HCT116 (cell line): Measurements from ENCODE around the gene IFITM5. TPM values are rescaled to one million over a fixed set of nuclear protein-coding genes. Genes with fewer than 3 reads are reported as not detected.
"Not testable (repeated sequence)": the region's sequence is repeated elsewhere in the genome, so short reads cannot be mapped to it uniquely, and the experiment has no call there.

Experiments used
- ATAC-seq: fragments of 200-7000 bp; cut with Tn5 transposase; 2 replicates; pipeline ENCODE4 v1.9.1; 2020; ENCODE audit warnings: mild to moderate bottlenecking, moderate library complexity
- BruUV-seq: library from RNA; stranded (reverse); fragments of 400-500 nt; replicated peaks from 2 replicates; lab custom pipeline; 2021; lab: Mats Ljungman, UMichigan
- CTCF ChIA-PET: fragments of 300-600 bp; sonication (Branson Sonifier 250); formaldehyde crosslinking; loops from one replicate; lab custom pipeline; 2021; ENCODE audit warnings: antibody characterized with exemption; lab: Charles Lee
- POLR2A ChIA-PET: fragments of 300-600, 350-600 bp; sonication (Branson Sonifier 250); formaldehyde crosslinking; loops from one replicate; lab custom pipeline; 2021; ENCODE audit warnings: antibody characterized with exemption; lab: Charles Lee
- RAD21 ChIA-PET, 2 experiments: fragments of 300-600 bp; sonication (Branson Sonifier 250); formaldehyde crosslinking; loops; one replicate each; lab custom pipeline; 2023; ENCODE audit warnings: low total read pairs in 2 of 2; ENCODE audit not compliant: uncharacterized antibody in 2 of 2, unreplicated experiment in 2 of 2, low non-redundant PET in 1 of 2; lab: Charles Lee
- DNase-seq: peaks from one replicate; pipeline ENCODE4 v3.0.0-alpha.2; 2010; ENCODE audit warnings: low read depth, low spot score
- H2AFZ ChIP-seq: fragments of 200-600 bp; shearing (Covaris generic), sonication (generic); 2 replicates; pipeline ENCODE4 v1.6.1; 2017; ENCODE audit warnings: low read depth, mixed run types, mixed read lengths, antibody characterized with exemption, low read length; ENCODE audit not compliant: poor library complexity, severe bottlenecking
- H3K27ac ChIP-seq: 2 replicates; pipeline ENCODE4 v1.5.1; 2012; ENCODE audit warnings: low read depth, low read length
- H3K27me3 ChIP-seq: fragments of 200-600 bp; sonication (generic); 2 replicates; pipeline ENCODE4 v1.6.1; 2016; ENCODE audit warnings: mixed run types, low read length, mixed read lengths; ENCODE audit not compliant: insufficient read depth
- H3K36me3 ChIP-seq, 2 experiments: fragments of 200-500 bp in 1 of 2; fragments of 200-600 bp in 1 of 2; sonication (Bioruptor generic) in 1 of 2; sonication (generic) in 1 of 2; 2 replicates each; pipeline versions ENCODE4 v1.5.1 to v1.6.1; 2014 to 2016; ENCODE audit warnings: low read length in 2 of 2, inconsistent platforms in 1 of 2, mixed read lengths in 1 of 2, mixed run types in 1 of 2; ENCODE audit not compliant: insufficient read depth in 2 of 2, control insufficient read depth in 1 of 2
- H3K4me1 ChIP-seq, 2 experiments: fragments of 200-600 bp in 1 of 2; sonication (generic) in 1 of 2; 2 replicates each; pipeline versions ENCODE4 v1.5.1 to v1.6.1; 2012 to 2017; ENCODE audit warnings: low read length in 2 of 2, inconsistent platforms in 1 of 2, mild to moderate bottlenecking in 1 of 2, mixed read lengths in 1 of 2, mixed run types in 1 of 2, moderate library complexity in 1 of 2; ENCODE audit not compliant: insufficient read depth in 2 of 2, control insufficient read depth in 1 of 2
- H3K4me2 ChIP-seq: fragments of 200-600 bp; sonication (generic); 2 replicates; pipeline ENCODE4 v1.6.1; 2017; ENCODE audit warnings: mixed run types, low read length, mixed read lengths
- H3K4me3 ChIP-seq, 2 experiments: fragments of 200-600 bp in 1 of 2; sonication (generic) in 1 of 2; replicated peaks in 1 of 2; 2 replicates each; pipeline ENCODE4 v1.5.1; 2011 to 2016; ENCODE audit warnings: low read length in 2 of 2, control low read depth in 1 of 2, low read depth in 1 of 2, mild to moderate bottlenecking in 1 of 2, mixed read lengths in 1 of 2, mixed run types in 1 of 2
- H3K79me2 ChIP-seq: fragments of 200-600 bp; sonication (generic); 2 replicates; pipeline ENCODE4 v1.6.1; 2017; ENCODE audit warnings: mild to moderate bottlenecking, mixed run types, low read length, moderate library complexity, mixed read lengths; ENCODE audit not compliant: insufficient read depth
- H3K9ac ChIP-seq: fragments of 200-600 bp; sonication (generic); 2 replicates; pipeline ENCODE4 v1.6.1; 2016; ENCODE audit warnings: low read length, mixed read lengths
- H3K9me2 ChIP-seq: fragments of 200-600 bp; sonication (generic), shearing (Covaris generic); 2 replicates; pipeline ENCODE4 v1.6.1; 2017; ENCODE audit warnings: mixed run types, mild to moderate bottlenecking, moderate library complexity; ENCODE audit not compliant: insufficient read depth
- H3K9me3 ChIP-seq, 2 experiments: fragments of 200-500 bp in 1 of 2; fragments of 200-600 bp in 1 of 2; sonication (Bioruptor generic) in 1 of 2; sonication (generic) in 1 of 2; 2 replicates each; pipeline ENCODE4 v1.6.1; 2014 to 2017; ENCODE audit warnings: low read length in 2 of 2, mixed read lengths in 2 of 2, inconsistent platforms in 1 of 2, low read depth in 1 of 2, mild to moderate bottlenecking in 1 of 2, mixed run types in 1 of 2, moderate library complexity in 1 of 2; ENCODE audit not compliant: control insufficient read depth in 1 of 2, insufficient read depth in 1 of 2
- H4K20me1 ChIP-seq: fragments of 200-600 bp; sonication (generic), shearing (Covaris generic); 2 replicates; pipeline ENCODE4 v1.6.1; 2017; ENCODE audit warnings: mixed run types, mild to moderate bottlenecking, moderate library complexity; ENCODE audit not compliant: insufficient read depth
- EZH2 ChIP-seq: fragments of 200-600 bp; sonication (generic); IDR thresholded peaks from 2 replicates; pipeline ENCODE4 v1.6.1; 2017; ENCODE audit warnings: antibody characterized with exemption, mixed run types
- intact Hi-C: fragments of 100-400 bp; cut with micrococcal nuclease; formaldehyde crosslinking; loops from 2 replicates; pipeline ENCODE4 v1.10.0; 2022
- total RNA-seq: library from RNA; stranded (reverse); gene quantifications from one replicate; pipeline ENCODE4 v1.2.1, GENCODE V29; 2021; ENCODE audit not compliant: unreplicated experiment
- TF ChIP-seq, protein P1 (sequence below): IDR thresholded peaks from 2 replicates; pipeline ENCODE4 v1.6.1; 2012

IFITM5 gene
- total RNA-seq, 1 experiment from 2014 or later, result not detected

DNA sequence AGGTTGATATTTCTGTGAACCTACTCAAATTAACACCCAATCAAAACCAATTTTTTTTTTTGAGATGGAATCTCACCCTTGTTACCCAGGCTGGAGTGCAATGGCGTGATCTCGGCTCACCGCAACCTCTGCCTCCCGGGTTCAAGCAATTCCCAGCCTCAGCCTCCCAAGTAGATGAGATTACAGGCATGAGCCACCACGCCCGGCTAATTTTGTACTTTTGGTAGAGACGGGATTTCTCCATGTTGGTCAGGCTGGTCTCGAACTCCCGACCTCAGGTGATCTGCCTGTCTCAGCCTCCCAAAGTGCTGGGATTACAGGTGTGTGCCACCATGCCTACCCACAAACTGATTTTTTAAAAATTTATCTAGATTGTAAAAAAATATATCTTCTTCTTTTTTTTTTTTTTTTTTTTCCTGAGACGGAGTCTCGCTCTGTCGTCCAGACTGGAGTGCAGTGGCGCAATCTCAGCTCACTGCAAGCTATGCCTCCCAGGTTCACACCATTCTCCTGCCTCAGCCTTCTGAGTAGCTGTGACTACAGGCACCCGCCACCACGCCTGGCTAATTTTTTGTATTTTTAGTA lies 29.3 kb upstream of the IFITM5 start:
- H3K36me3 ChIP-seq, H3K9ac ChIP-seq, H3K4me1 ChIP-seq, H3K9me2 ChIP-seq, RAD21 ChIA-PET, ATAC-seq, H2AFZ ChIP-seq, H3K79me2 ChIP-seq, H3K9me3 ChIP-seq, H3K27ac ChIP-seq, H4K20me1 ChIP-seq, H3K4me2 ChIP-seq, BruUV-seq, H3K27me3 ChIP-seq, H3K4me3 ChIP-seq, intact Hi-C loops, CTCF ChIA-PET, DNase-seq, POLR2A ChIA-PET: not testable (repeated sequence)

DNA sequence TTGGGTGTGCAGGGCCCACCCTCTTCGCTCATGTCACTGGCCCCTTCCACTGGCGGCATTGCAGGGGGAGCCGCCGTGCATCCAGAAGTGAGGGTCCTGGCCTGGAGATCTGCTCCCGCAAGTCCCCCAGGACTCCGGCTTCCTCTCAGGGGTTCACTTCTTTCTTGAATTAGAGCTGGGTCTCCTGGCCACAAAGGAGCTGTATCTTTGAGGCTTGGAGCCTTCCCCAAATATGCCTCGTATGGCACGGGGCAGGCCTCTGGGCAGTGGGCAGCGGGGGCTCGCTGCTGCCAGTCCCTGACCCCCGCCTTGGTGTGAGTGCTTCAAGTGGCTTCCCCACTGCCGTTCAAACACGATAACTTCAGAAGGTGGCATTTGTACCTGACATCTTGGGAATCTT lies 28.7 kb upstream of the IFITM5 start:
- H3K9me3 ChIP-seq, result no peaks in the 10 kb centered on the region; a peak in 1 of 4 replicates
- H3K27me3 ChIP-seq, result no peaks in the 10 kb centered on the region
- no peaks in the 10 kb centered on the region for H3K9me2 ChIP-seq
- H3K4me2 ChIP-seq, result no peak overlapping the region
- no peaks in the 10 kb centered on the region for H4K20me1 ChIP-seq
- BruUV-seq, result no TSS peak
- no peaks in the 10 kb centered on the region for H3K79me2 ChIP-seq
- CTCF ChIA-PET, result no interaction called here
- no peak overlapping the region for H2AFZ ChIP-seq
- RAD21 ChIA-PET, result no interaction called here
- intact Hi-C loops, result no loop called here
- peaks cover 0 to 7% of the 10 kb centered on the region in 2 experiments; a peak in 2 of 4 replicates for H3K4me1 ChIP-seq
- DNase-seq (no peak), ATAC-seq (no peak)
- H3K36me3 ChIP-seq, result no peaks in the 10 kb centered on the region
- POLR2A ChIA-PET, result no interaction called here
- TF ChIP-seq, protein P1, sequence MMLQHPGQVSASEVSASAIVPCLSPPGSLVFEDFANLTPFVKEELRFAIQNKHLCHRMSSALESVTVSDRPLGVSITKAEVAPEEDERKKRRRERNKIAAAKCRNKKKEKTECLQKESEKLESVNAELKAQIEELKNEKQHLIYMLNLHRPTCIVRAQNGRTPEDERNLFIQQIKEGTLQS, result no peak
- TF ChIP-seq EZH2, result no peak
- H3K27ac ChIP-seq, result no peak overlapping the region
- H3K4me3 ChIP-seq, result no peak overlapping the region
- H3K9ac ChIP-seq, result no peak overlapping the region
